ENCODE results near the gene SUGT1.

SUGT1 gene

GRCh38 chr13:52723181-52723580 is 70.5 kb downstream of the SUGT1 start:
- Histone ChIP-seq H3K4me3 (no peak overlapping the region), H3K27ac (no peak overlapping the region)
- no peak for TF ChIP-seq CTCF (IDR thresholded peaks at IDR 0.05)
- DNase-seq (ENCODE audit: low spot score) = no peak

GRCh38 chr13:52725302-52725701 is 72.7 kb downstream of the SUGT1 start:
- TF ChIP-seq CTCF (IDR thresholded peaks at IDR 0.05) = no peak
- no peak for DNase-seq (ENCODE audit: low spot score)
- no peak overlapping the region for H3K4me3 ChIP-seq
- no peak overlapping the region for H3K27ac ChIP-seq

GRCh38 chr13:52726258-52726657 is 73.6 kb downstream of the SUGT1 start:
- no peak overlapping the region for H3K27ac ChIP-seq
- H3K4me3 ChIP-seq = no peak overlapping the region
- no peak for TF ChIP-seq CTCF (IDR thresholded peaks at IDR 0.05)
- DNase-seq (ENCODE audit: low spot score) = no peak

- Histone ChIP-seq H3K4me3 (no peak overlapping the region), H3K27ac (no peak overlapping the region)
- DNase-seq (ENCODE audit: low spot score) = no peak
- no peak for TF ChIP-seq CTCF (IDR thresholded peaks at IDR 0.05)
Measured at GRCh38 chr13:52734075-52734623, 81.5 kb downstream of the SUGT1 start.

- no peak overlapping the region for H3K27ac ChIP-seq
- no peak for DNase-seq (ENCODE audit: low spot score)
- H3K4me3 ChIP-seq = no peak overlapping the region
- TF ChIP-seq CTCF (IDR thresholded peaks at IDR 0.05) = no peak
Measured at GRCh38 chr13:52736891-52737290, 84.3 kb downstream of the SUGT1 start.

- TF ChIP-seq CTCF (IDR thresholded peaks at IDR 0.05) = no peak
- Histone ChIP-seq H3K27ac (no peak overlapping the region), H3K4me3 (no peak overlapping the region)
- DNase-seq (ENCODE audit: low spot score) = no peak
Measured at GRCh38 chr13:52737451-52737850, 84.8 kb downstream of the SUGT1 start.

GRCh38 chr13:52737965-52738364 is 85.3 kb downstream of the SUGT1 start:
- no peak for TF ChIP-seq CTCF (IDR thresholded peaks at IDR 0.05)
- no peak overlapping the region for H3K4me3 ChIP-seq
- no peak overlapping the region for H3K27ac ChIP-seq

More at GRCh38 chr13:52737965-52738364, 85.3 kb downstream of the SUGT1 start:
- DNase-seq (ENCODE audit: low spot score) = no peak

Measured in coronary artery (tissue), 2 donors.